ENCODE results near the gene IGF2. TPM values are rescaled to one million over a fixed set of nuclear protein-coding genes. Genes with fewer than 3 reads are reported as not detected.

Gene IGF2
- total RNA-seq, 4 donors from 2014 or later: 3.2 to 9.7 (median 5.6) TPM

GRCh38 chr11:2165571-2165970, 26.4 kb upstream of the IGF2 start:
- H3K27ac ChIP-seq: no peak overlapping the region
- no peaks in the 10 kb centered on the region for H3K9me3 ChIP-seq
- no peak for DNase-seq (ENCODE audit: low spot score in 2 of 2)
- 96% methylated on average over 7 of the region's 13 CpGs for WGBS
- H3K4me1 ChIP-seq: peaks cover 11% of the 10 kb centered on the region
- no peak overlapping the region for H3K4me3 ChIP-seq
- no peaks in the 10 kb centered on the region for H3K36me3 ChIP-seq
- peaks cover 92% of the 10 kb centered on the region for H3K27me3 ChIP-seq
- TF ChIP-seq POLR2AphosphoS5 (IDR thresholded peaks at IDR 0.05) (no peak), EP300 (IDR thresholded peaks at IDR 0.05) (no peak)

GRCh38 chr11:2164861-2165555, 25.8 kb upstream of the IGF2 start:
- H3K4me1 ChIP-seq: peaks cover 11% of the 10 kb centered on the region
- no peak overlapping the region for H3K4me3 ChIP-seq
- H3K27ac ChIP-seq: no peak overlapping the region
- H3K27me3 ChIP-seq: peaks cover 92% of the 10 kb centered on the region
- TF ChIP-seq POLR2A (IDR thresholded peaks at IDR 0.05) (no peak), POLR2AphosphoS5 (IDR thresholded peaks at IDR 0.05) (no peak), EP300 (IDR thresholded peaks at IDR 0.05) (no peak)
- TF ChIP-seq, protein P1, sequence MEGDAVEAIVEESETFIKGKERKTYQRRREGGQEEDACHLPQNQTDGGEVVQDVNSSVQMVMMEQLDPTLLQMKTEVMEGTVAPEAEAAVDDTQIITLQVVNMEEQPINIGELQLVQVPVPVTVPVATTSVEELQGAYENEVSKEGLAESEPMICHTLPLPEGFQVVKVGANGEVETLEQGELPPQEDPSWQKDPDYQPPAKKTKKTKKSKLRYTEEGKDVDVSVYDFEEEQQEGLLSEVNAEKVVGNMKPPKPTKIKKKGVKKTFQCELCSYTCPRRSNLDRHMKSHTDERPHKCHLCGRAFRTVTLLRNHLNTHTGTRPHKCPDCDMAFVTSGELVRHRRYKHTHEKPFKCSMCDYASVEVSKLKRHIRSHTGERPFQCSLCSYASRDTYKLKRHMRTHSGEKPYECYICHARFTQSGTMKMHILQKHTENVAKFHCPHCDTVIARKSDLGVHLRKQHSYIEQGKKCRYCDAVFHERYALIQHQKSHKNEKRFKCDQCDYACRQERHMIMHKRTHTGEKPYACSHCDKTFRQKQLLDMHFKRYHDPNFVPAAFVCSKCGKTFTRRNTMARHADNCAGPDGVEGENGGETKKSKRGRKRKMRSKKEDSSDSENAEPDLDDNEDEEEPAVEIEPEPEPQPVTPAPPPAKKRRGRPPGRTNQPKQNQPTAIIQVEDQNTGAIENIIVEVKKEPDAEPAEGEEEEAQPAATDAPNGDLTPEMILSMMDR (IDR thresholded peaks at IDR 0.05): no peak
- 97% methylated on average over 5 of the region's 20 CpGs for WGBS
- DNase-seq (ENCODE audit: low spot score in 2 of 2): no peak
- no peaks in the 10 kb centered on the region for H3K36me3 ChIP-seq
- no peaks in the 10 kb centered on the region for H3K9me3 ChIP-seq

DNA sequence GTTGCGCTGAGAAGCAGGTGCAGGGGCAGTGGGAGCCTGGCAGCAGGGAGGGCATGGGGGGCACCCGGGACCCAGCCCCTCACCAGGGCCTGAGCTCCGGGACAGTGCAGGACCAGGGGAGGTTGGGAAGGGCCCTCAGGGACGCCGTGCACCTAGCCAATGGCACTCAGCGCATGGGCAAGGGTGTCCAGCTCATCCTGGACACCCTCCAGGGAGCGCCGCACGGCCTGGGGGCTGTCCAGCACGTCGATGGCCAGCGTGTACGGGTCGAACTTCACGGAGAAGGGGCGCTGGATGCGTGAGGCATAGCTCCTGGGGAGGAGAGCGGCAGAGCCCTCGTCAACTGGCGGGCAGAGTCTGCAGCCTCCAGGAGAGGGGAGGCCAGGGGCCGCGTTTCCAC, 24.9 kb upstream of the IGF2 start:
- peaks cover 11% of the 10 kb centered on the region for H3K4me1 ChIP-seq
- H3K36me3 ChIP-seq: no peaks in the 10 kb centered on the region
- no peak overlapping the region for H3K4me3 ChIP-seq
- TF ChIP-seq, protein P1 (IDR thresholded peaks at IDR 0.05): no peak
- no peak for TF ChIP-seq EP300 (IDR thresholded peaks at IDR 0.05)
- TF ChIP-seq POLR2A (IDR thresholded peaks at IDR 0.05): no peak
- no peak for DNase-seq (ENCODE audit: low spot score in 2 of 2)
- H3K9me3 ChIP-seq: no peaks in the 10 kb centered on the region
- WGBS: 89% methylated on average over 17 of the region's 22 CpGs
- peaks cover 90% of the 10 kb centered on the region for H3K27me3 ChIP-seq
- H3K27ac ChIP-seq: no peak overlapping the region

DNA sequence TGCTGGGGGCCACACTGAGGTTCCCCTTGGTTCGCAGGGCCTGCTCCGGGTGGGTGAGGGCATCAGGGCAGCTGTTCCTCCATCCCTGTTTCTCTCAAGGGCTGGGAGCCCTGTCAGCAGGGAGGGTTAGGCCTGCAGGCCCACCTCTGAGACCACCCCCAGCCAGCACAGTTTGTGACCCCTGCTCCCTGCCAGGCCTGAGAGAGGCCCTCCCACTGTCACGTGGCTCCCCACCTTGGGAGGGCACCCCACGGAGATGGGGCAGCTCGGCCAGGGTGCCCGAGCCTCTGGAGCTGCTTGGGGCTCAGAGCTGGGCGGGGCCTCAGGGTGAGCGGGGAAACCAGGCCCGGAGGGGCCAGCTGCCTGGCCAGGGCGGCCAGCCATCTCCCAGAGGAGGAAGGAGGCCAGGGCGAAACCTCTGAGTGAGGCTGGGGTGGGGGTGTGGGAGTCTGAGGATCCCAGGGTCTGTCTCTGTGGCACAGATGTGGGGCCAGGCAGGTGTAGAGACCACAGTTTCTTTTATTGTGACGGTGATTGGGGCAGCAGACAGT, 24.3 kb upstream of the IGF2 start:
- WGBS: 75% methylated on average over 10 of the region's 12 CpGs
- Histone ChIP-seq H3K27ac (no peak overlapping the region), H3K4me1 (peaks cover 11% of the 10 kb centered on the region), H3K4me3 (no peak overlapping the region), H3K9me3 (no peaks in the 10 kb centered on the region), H3K36me3 (no peaks in the 10 kb centered on the region), H3K27me3 (peaks cover 90% of the 10 kb centered on the region)
- TF ChIP-seq, protein P1 (IDR thresholded peaks at IDR 0.05): no peak
- no peak for TF ChIP-seq POLR2AphosphoS5 (IDR thresholded peaks at IDR 0.05)
- TF ChIP-seq EP300 (IDR thresholded peaks at IDR 0.05): no peak
- TF ChIP-seq POLR2A (IDR thresholded peaks at IDR 0.05): no peak
- DNase-seq (ENCODE audit: low spot score in 2 of 2): no peak

GRCh38 chr11:2160736-2161259, 21.6 kb upstream of the IGF2 start, which contains the start of gene INS:
Gene INS (minus strand): TSS chr11:2161209. CDS start chr11:2160971, 238 bp downstream.
- no peaks in the 10 kb centered on the region for H3K36me3 ChIP-seq
- peaks cover under 1% of the 10 kb centered on the region for H3K4me1 ChIP-seq
- H3K27me3 ChIP-seq: peaks cover 83% of the 10 kb centered on the region
- TF ChIP-seq, protein P1 (IDR thresholded peaks at IDR 0.05): no peak
- H3K9me3 ChIP-seq: no peaks in the 10 kb centered on the region
- 91% methylated on average over 6 of the region's 13 CpGs for WGBS
- H3K4me3 ChIP-seq: no peak within 1 kb of the TSS
- H3K27ac ChIP-seq: no peak within 1 kb of the TSS
- DNase-seq (ENCODE audit: low spot score in 2 of 2): no peak
